Gastrocnemius medialis (tissue), 4 donors: ENCODE results near the gene LDAF1. TPM values are rescaled to one million over a fixed set of nuclear protein-coding genes. Genes with fewer than 3 reads are reported as not detected.

Experiments used
- ATAC-seq, 2 donors: fragments of 150-250 bp; one replicate each; pipeline ENCODE4 v1.9.1; 2016
- DNase-seq, 2 donors: peaks; one replicate each; pipeline ENCODE4 v3.0.0-alpha.2; 2019
- H3K27ac ChIP-seq, 4 donors: fragments of 200-600 bp; sonication (generic); 1 replicate in 1 of 4; 2 replicates in 3 of 4; pipeline ENCODE4 v1.5.1; 2016 to 2018; ENCODE audit warnings: mild to moderate bottlenecking in 2 of 4, moderate library complexity in 1 of 4
- H3K27me3 ChIP-seq, 3 donors: fragments of 200-600 bp; sonication (generic) in 2 of 3; 1 replicate in 1 of 3; 2 replicates in 2 of 3; pipeline versions ENCODE4 v1.5.1 to v1.6.0; 2016 to 2019; ENCODE audit warnings: mild to moderate bottlenecking in 1 of 3, moderate library complexity in 1 of 3
- H3K36me3 ChIP-seq, 2 donors: fragments of 200-600 bp; sonication (generic) in 1 of 2; one replicate each; pipeline ENCODE4 v1.5.1; 2017 to 2018
- H3K4me1 ChIP-seq, 2 donors: fragments of 200-600 bp; sonication (generic) in 1 of 2; one replicate each; pipeline ENCODE4 v1.5.1; 2016 to 2017; ENCODE audit warnings: mild to moderate bottlenecking in 2 of 2
- H3K4me3 ChIP-seq, 4 donors: fragments of 200-600 bp; sonication (generic) in 3 of 4; 1 replicate in 1 of 4; 2 replicates in 3 of 4; pipeline ENCODE4 v1.5.1; 2016 to 2019; ENCODE audit warnings: mild to moderate bottlenecking in 2 of 4
- H3K9me3 ChIP-seq, 3 donors: fragments of 200-600 bp; sonication (generic) in 2 of 3; 1 replicate in 1 of 3; 2 replicates in 2 of 3; pipeline ENCODE4 v1.5.1; 2016 to 2019
- POLR2A ChIP-seq, 2 donors: fragments of 450-650 bp; IDR thresholded peaks; one replicate each; pipeline ENCODE4 v1.6.1; 2017; ENCODE audit warnings: antibody characterized with exemption in 2 of 2, mild to moderate bottlenecking in 2 of 2, moderate library complexity in 2 of 2
- in situ Hi-C, 4 donors: fragments of 200-750 bp; cut with MboI; loops; one replicate each; pipeline versions ENCODE4 v1.15.0 to v1.8.0; 2017; ENCODE audit warnings: low sequenced_read_pairs in 4 of 4
- intact Hi-C: fragments of 100-400 bp; cut with DNase I; formaldehyde crosslinking; loops from one replicate; pipeline ENCODE4 v1.15.1; 2023; ENCODE audit warnings: low total_unique reads
- total RNA-seq, 4 donors: library from RNA; depleted of rRNA; stranded (reverse); fragments of >200 nt; gene quantifications; one replicate each; pipeline versions ENCODE4 v1.1.0 to v1.2.3, GENCODE V29; 2016
- TF ChIP-seq, protein P1 (sequence below), 5 experiments: fragments of 450-650 bp in 3 of 5; fragments of 200-600 bp in 2 of 5; sonication (generic) in 2 of 5; IDR thresholded peaks in 4 of 5; conservative IDR thresholded peaks in 1 of 5; 1 replicate in 4 of 5; 2 replicates in 1 of 5; pipeline ENCODE4 v1.5.1; 2016 to 2019; ENCODE audit warnings: antibody characterized with exemption in 5 of 5, mild to moderate bottlenecking in 3 of 5, moderate library complexity in 3 of 5

The LDAF1 gene
- total RNA-seq, 4 donors from 2014 or later = 19.4 to 70.0 (median 34.3) TPM

DNA sequence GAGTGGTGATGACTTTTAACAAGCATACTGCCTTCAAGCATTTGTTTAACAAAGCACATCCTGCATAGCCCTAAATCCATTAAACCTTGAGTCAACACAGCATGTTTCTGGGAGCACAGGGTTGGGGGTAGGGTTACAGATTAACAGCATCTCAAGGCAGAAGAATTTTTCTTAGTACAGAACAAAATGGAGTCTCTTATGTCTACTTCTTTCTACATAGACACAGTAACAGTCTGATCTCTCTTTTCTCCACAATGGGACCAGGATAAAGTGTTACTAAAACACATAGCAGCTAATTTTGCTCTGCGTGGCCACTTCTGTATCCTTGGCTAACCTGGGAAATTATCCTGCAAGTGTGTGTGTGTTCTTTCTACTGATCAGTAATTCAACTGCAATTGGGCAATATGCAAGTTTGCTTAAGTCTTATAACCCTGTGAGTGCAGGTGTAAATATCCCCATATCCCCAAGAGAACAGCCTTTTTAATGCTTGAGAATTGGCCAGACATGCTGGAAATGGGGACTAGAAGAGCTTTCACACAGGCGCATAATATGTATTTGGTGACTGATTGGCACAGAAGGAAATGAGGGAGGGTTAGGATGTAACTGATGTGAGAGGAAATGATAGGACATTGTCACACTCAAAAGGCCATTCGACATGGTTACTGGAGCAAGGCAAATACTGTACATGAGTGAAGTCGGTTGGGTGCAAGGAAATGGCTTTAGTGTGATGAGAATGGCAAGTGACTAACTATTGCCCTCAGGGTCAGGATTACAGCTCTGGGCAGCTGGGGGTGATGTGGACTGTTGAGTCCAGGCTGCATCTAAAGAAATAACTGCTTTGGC lies 64.2 kb downstream of the LDAF1 start:
- in situ Hi-C loops (no loop called here), intact Hi-C loops (no loop called here)
- Histone ChIP-seq H3K9me3 (no peaks in the 10 kb centered on the region), H3K36me3 (no peaks in the 10 kb centered on the region), H3K4me1 (no peaks in the 10 kb centered on the region), H3K27ac (no peak overlapping the region), H3K27me3 (peaks cover 0 to 5% (median 0%) of the 10 kb centered on the region in 3 donors), H3K4me3 (no peak overlapping the region)
- ATAC-seq (no peak), DNase-seq (no peak)
- TF ChIP-seq, protein P1, sequence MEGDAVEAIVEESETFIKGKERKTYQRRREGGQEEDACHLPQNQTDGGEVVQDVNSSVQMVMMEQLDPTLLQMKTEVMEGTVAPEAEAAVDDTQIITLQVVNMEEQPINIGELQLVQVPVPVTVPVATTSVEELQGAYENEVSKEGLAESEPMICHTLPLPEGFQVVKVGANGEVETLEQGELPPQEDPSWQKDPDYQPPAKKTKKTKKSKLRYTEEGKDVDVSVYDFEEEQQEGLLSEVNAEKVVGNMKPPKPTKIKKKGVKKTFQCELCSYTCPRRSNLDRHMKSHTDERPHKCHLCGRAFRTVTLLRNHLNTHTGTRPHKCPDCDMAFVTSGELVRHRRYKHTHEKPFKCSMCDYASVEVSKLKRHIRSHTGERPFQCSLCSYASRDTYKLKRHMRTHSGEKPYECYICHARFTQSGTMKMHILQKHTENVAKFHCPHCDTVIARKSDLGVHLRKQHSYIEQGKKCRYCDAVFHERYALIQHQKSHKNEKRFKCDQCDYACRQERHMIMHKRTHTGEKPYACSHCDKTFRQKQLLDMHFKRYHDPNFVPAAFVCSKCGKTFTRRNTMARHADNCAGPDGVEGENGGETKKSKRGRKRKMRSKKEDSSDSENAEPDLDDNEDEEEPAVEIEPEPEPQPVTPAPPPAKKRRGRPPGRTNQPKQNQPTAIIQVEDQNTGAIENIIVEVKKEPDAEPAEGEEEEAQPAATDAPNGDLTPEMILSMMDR (IDR thresholded peaks at IDR 0.05 in 4 of 5, conservative IDR thresholded peaks at IDR 0.05 in 1 of 5) = no peak
- no peak for TF ChIP-seq POLR2A (IDR thresholded peaks at IDR 0.05)

DNA sequence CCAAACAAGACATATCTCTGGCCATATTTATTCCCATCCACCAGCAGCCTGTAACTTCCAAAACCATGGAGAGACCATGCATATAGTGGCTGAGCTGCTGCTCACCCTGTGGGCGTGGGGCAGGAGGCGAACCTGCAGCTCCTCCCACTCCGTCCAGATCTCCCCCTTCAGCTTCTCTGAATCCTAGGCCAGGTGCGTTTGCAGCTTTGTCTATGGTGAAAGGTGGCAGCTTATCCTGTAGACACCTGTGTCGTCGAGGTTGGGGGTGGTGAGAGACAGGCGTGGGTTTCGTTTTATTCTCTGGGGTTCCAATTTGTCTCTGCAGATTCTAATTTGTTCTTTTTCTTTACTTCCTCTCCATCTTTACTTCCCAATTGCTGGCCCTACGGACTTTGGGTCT lies 65.3 kb downstream of the LDAF1 start:
- ATAC-seq (no peak), DNase-seq (no peak)
- intact Hi-C loops (no loop called here), in situ Hi-C loops (no loop called here)
- Histone ChIP-seq H3K36me3 (no peaks in the 10 kb centered on the region), H3K4me3 (no peak overlapping the region), H3K4me1 (no peaks in the 10 kb centered on the region), H3K9me3 (no peaks in the 10 kb centered on the region), H3K27me3 (peaks cover 0 to 5% (median 0%) of the 10 kb centered on the region in 3 donors), H3K27ac (no peak overlapping the region)
- no peak for TF ChIP-seq POLR2A (IDR thresholded peaks at IDR 0.05)
- TF ChIP-seq, protein P1 (IDR thresholded peaks at IDR 0.05 in 4 of 5, conservative IDR thresholded peaks at IDR 0.05 in 1 of 5) = no peak

DNA sequence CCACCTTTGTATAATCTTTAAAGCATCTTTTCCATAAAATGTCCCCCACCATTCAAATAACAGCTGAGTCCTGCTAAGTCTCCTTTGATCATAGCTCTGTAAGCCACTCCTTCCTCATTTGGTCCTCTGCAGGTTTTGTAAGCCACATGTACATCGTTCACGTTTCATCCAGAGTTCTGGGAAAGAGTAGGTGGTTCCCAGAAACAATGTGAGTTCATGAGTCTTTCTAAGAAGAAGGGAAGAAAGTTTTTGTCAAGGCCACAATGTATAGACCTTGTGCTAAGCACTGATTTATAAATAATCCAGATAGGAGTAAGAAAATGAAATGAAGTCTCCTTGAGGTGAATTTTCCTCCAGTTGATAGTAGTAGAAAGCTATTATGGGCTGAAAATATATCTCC lies 66.3 kb downstream of the LDAF1 start:
- H3K36me3 ChIP-seq = no peaks in the 10 kb centered on the region
- no peak overlapping the region for H3K27ac ChIP-seq
- in situ Hi-C loops (no loop called here), intact Hi-C loops (no loop called here)
- peaks cover 0 to 4% (median 0%) of the 10 kb centered on the region in 3 donors for H3K27me3 ChIP-seq
- no peak for DNase-seq
- ATAC-seq = no peak
- no peaks in the 10 kb centered on the region for H3K9me3 ChIP-seq
- H3K4me3 ChIP-seq = no peak overlapping the region
- no peaks in the 10 kb centered on the region for H3K4me1 ChIP-seq
- TF ChIP-seq, protein P1 (IDR thresholded peaks at IDR 0.05 in 4 of 5, conservative IDR thresholded peaks at IDR 0.05 in 1 of 5) = no peak
- TF ChIP-seq POLR2A (IDR thresholded peaks at IDR 0.05) = no peak

DNA sequence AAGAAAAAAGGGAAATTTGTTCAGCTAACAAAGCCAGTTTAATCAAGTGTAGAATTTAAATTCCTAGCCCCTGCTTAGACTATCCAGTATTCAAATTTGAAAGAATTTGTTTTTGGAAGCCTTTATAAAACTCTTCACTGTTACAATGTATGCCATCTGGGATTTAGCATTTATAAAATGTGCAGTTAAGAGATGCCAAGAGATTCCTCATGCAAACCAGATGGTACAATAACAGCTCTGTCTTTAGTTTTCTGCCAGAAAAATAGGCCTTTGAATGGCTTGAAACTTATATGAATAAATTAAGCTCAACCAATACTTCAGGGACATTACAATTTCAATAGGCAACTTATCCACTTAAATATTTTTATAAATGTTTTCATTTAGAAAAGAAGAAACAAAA lies 68.3 kb downstream of the LDAF1 start:
- DNase-seq = no peak
- intact Hi-C loops (no loop called here), in situ Hi-C loops (no loop called here)
- Histone ChIP-seq H3K9me3 (no peaks in the 10 kb centered on the region), H3K36me3 (no peaks in the 10 kb centered on the region), H3K4me1 (no peaks in the 10 kb centered on the region), H3K4me3 (no peak overlapping the region), H3K27ac (no peak overlapping the region), H3K27me3 (peaks cover 0 to 8% (median 0%) of the 10 kb centered on the region in 3 donors)
- TF ChIP-seq POLR2A (IDR thresholded peaks at IDR 0.05) = no peak
- TF ChIP-seq, protein P1 (IDR thresholded peaks at IDR 0.05 in 4 of 5, conservative IDR thresholded peaks at IDR 0.05 in 1 of 5) = no peak
- no peak for ATAC-seq
